ENCODE measurements around the gene GRIN3A. TPM values are rescaled to one million over a fixed set of nuclear protein-coding genes. Genes with fewer than 3 reads are reported as not detected.
A peak's percentile ranks its signal among the peaks of the same experiment; 100 is the strongest.

The GRIN3A gene
- total RNA-seq, 1 experiment from 2014 or later, result not detected

DNA sequence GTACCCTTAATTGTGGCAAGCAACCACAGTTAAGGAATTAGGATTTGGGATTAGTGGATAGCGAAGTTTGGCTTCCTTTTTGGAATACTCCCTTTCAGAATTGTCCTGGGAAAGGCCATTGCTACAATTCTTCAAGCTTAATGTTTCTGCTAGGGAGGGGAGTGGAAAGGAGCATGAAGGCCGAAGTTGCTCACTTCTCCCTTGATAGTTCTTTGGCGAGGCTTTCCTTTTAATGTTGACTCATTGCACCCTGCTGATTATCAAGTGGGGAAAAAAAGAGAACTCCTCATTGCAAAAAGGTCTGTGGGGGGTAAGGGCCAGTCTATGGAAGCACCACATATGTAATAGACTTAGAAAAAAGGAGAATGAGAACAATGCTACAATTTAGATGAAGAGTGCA lies 30.7 kb downstream of the GRIN3A start:
- DNase-seq (ENCODE audit: low read depth), result no peak
- in situ Hi-C loops (cut with HindIII; ENCODE audit: low pct_unique_long_range_greater_than_20kb, low sequenced_read_pairs), result no loop called here

DNA sequence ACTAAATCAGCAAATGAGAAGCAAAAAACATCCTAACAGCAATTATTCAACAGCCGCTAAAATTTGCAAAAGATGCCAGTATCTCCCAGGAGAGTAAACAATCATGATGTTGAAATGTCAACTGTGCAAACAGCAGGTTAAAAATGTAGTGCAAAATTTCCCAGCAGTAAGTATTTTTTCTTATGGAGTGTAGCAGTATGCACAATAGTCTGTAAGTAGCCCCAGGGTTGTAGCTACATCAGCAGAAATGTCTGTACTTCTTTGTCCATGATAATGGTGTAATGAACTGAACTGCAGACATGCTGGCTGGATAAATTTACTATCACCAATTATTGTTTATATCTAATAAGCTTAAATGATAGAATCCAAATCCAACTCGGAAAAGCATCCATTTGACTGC lies 31.4 kb downstream of the GRIN3A start:
- DNase-seq (ENCODE audit: low read depth), result no peak

DNA sequence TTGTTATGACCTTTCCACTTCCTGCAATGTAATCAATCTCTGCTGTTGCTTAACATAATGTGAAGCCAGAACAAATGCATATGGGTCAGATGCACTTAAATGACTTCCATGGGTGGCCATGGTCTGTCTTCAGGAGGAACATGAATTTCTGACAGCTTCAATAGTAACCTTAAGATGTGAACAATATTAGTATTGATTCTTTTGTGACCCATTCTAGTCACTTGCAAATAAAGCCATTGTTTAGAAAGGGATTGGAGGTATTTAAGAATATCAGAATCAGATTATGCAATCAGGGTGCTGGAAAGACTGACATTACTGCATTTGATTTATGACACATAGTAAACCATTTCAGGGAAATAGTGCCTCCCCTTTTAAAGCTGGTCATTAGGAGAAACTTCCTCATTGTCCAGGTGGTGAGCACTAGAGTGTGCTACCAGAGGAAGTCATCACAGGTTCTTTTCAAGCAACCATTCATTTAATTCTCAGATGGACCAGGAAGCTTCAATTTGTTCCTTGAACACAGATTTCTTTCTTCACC lies 32.1 kb downstream of the GRIN3A start:
- no peak for DNase-seq (ENCODE audit: low read depth)
- in situ Hi-C loops (cut with HindIII; ENCODE audit: low pct_unique_long_range_greater_than_20kb, low sequenced_read_pairs), result no loop called here

More for the DNA sequence above, 31.4 kb downstream of the GRIN3A start:
- in situ Hi-C loops (cut with HindIII; ENCODE audit: low pct_unique_long_range_greater_than_20kb, low sequenced_read_pairs), result no loop called here

DNA sequence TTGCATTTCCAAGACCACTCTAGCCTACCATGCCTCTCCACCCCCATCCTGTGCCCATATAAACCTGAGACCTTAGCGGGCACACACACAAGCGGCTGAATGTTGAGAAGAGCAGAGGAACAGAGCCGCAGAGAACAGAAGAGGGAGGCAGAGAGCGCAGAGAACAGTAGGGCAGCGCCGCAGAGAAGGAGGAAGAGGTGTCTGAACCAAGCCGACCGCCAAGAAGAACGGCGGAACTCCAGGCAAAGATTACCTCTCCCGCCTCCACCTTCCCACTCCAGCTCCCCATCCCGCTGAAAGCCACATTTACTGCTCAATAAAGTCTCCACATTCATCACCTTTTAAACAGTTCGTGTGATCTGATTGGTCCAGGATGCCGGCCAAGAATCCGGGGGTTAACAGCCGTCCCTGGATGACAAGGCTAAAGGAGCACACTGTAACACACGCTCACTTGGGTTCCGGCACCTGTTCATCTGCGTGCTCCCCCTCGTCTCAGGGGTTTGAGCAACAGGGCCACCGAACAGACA lies 33.2 kb downstream of the GRIN3A start:
- in situ Hi-C loops (cut with HindIII; ENCODE audit: low pct_unique_long_range_greater_than_20kb, low sequenced_read_pairs), result no loop called here
- DNase-seq (ENCODE audit: low read depth), result peak; percentile 41

DNA sequence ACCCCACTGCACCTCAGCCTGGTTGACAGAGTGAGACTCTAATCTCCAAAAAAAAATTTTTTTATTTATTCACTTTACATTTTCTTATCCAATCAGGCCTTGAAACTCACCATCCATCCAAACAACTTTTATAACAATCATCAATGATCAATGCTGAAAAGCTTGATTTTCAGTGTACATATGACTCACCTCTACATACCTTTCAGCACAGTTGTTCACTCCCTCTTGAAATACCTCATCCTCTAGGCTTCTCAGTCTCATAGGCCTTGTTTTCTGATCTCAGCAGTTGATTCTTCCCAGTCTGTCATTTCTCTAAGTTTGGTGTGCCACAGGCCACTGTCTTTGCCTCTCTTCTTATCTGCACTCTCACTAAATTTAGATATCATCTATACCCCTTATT lies 36.2 kb downstream of the GRIN3A start:
- in situ Hi-C loops (cut with HindIII; ENCODE audit: low pct_unique_long_range_greater_than_20kb, low sequenced_read_pairs), result no loop called here
- no peak for DNase-seq (ENCODE audit: low read depth)

DNA sequence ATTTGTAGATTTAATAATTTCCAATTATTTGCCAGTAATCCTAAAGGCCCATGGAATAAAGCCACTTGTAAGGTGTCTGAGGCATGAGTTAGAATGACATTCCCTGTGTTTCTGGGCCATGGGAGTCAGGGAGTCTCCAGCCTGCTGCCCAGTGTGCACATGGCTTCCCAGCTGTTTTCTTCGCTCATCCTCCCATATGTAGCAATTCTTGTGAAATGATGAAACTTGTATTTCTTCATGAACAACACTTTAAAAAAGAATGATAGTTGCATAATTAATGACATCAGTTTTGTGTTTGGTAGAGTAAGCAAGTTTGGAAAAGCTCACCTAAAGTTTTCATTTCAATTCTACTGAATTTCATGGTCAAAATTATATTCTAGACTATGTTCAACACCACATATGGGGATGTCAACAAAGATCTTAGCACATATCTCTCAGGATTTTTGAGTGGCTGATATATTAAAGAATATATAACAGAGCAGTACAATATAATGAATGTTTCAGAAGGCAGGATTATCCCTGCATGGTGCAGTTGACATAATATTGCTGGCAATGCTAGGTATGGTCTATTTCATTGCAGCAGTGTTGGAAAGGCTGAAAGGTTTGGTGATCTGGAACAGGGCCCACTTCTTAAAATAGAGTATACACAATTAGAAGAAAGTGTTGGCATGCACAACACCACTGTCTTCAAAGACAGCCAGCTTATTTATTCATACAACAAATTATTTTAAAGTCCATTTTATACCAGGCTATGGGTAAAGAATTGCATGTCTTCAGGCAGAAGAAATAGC lies 44.7 kb downstream of the GRIN3A start:
- in situ Hi-C loops (cut with HindIII; ENCODE audit: low pct_unique_long_range_greater_than_20kb, low sequenced_read_pairs), result no loop called here
- DNase-seq (ENCODE audit: low read depth), result no peak

DNA sequence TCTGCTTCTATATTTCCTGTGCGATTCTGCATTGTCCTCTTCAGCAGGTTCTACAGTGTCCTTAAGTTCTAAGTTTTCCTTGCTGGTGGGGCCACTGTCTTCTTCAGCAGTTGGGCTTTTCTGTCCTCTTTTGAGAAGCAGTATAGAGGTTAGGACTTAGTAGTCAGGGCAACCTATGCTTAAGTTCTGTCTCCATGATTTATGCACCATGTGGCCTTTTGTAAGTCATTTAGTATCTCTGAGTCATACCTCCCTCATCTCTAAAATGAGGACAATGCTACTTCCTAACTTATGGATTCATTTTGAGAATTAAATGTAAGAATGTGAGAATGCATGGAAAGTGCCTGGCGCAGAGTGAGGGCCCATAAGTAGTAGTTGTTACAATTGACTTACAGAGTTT lies 46.8 kb downstream of the GRIN3A start:
- in situ Hi-C loops (cut with HindIII; ENCODE audit: low pct_unique_long_range_greater_than_20kb, low sequenced_read_pairs), result no loop called here
- DNase-seq (ENCODE audit: low read depth), result no peak

DNA sequence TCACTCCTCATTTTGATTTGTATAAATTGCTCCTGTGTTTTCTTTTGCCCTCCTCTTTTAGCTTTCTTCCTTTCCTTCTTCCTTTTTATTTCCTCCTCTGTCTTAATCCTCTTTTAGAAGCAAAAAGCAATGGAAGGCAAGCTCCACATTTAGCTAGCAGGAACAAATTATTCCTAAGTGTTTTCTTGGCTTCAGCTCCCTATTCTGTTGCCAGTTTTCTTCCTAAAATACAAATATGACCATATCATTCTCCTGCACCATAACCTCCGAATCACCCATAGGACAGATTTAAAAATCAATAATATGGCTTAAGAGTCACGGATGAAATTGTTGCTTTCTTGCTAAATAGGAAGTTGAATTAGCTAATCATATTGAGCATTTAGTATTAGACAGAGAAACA lies 49.4 kb downstream of the GRIN3A start:
- in situ Hi-C loops (cut with HindIII; ENCODE audit: low pct_unique_long_range_greater_than_20kb, low sequenced_read_pairs), result no loop called here
- DNase-seq (ENCODE audit: low read depth), result no peak

DNA sequence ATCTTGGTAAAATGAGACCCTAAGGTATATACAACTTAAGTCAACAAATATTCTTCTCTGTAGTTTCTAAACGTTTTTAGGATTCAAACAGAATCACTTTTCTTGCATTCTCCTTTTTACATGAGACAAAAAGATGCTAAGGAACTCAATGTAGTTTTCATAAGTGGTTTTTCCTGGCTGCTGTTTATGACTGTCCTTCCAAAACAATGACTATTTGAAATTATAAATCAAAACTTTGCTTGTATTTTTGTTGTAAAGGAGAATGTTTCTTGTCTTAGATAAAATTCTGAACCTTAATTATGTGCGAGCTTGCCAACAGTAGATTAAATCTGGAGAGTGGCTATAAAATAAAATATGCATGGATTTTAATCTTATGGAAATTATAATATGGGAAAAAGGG lies 53.8 kb downstream of the GRIN3A start:
- DNase-seq (ENCODE audit: low read depth), result no peak
- in situ Hi-C loops (cut with HindIII; ENCODE audit: low pct_unique_long_range_greater_than_20kb, low sequenced_read_pairs), result no loop called here

DNA sequence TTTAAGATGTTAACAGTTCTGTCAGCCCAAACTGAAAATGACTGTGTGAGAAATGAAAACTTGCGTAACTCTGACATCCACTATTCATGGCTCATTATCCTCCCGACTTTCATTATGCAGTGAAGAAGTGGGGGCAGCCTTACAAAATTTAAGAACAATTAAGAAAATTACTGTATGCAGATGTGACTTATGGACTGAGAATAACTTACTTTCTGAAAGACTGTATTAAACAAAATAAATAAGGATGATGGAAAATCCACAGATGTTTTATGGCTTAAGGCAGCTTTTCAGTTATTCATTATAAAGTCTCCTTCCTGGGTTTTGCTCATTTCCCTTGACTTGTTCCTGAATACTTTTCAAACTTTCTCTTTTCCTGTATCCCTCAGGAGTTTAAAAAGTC lies 55.2 kb downstream of the GRIN3A start:
- DNase-seq (ENCODE audit: low read depth), result no peak
- in situ Hi-C loops (cut with HindIII; ENCODE audit: low pct_unique_long_range_greater_than_20kb, low sequenced_read_pairs), result no loop called here

DNA sequence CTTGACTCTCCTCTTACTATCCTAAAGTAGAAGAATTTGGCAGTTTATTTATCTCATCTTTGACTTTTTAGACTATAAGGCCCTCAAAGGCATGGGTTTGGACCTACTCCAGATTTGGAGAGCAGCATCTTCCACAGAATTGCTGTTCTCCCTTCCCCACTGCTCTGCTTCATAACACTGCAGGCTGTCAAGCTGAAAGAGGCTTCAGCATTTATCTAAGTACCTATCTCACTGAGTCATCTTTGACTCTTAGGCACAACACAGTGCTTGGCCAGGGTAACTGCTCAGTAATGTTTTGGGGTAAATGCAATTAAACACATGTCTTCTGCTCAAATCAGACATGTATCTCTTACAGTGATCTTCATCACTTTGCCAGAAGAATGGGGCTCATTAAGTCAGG lies 60.6 kb downstream of the GRIN3A start:
- no peak for DNase-seq (ENCODE audit: low read depth)
- in situ Hi-C loops (cut with HindIII; ENCODE audit: low pct_unique_long_range_greater_than_20kb, low sequenced_read_pairs), result no loop called here

DNA sequence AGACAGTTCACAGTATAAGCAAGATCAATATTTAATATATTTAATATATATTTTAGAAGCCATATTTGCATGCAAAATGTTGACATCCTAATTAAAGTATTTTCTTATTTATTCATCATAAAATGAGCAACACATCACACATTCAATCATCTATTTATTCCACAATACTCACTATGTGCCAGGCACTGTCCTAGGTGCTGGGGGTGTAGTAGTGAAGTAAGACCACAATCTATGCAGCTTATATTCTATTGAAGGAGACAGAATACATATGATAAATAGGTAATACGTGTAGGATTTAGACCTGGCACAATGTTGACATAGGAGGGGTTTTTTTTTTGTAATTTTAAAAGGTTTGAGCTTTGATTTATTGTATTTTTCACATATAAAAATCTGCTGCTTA lies 63.1 kb downstream of the GRIN3A start:
- DNase-seq (ENCODE audit: low read depth), result no peak
- in situ Hi-C loops (cut with HindIII; ENCODE audit: low pct_unique_long_range_greater_than_20kb, low sequenced_read_pairs), result no loop called here

DNA sequence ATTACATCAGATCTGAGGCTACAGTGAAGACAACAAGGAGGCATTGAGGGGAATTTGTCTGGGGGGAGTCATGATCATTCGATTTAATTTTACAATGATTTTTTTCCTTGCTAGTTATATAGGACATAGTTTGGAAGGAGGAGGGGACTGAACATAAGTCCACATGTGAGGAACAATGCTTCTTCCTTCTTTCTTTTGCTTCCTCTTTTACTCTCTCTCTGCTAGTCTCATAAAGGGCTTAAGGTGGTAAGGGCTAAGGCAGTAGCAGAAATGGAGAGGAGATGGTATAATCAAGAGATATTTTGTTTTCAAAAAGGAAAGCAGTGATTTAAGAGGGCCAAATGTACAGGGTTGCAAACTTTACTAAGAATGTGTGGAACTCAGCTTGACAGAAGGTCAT lies 64.3 kb downstream of the GRIN3A start:
- in situ Hi-C loops (cut with HindIII; ENCODE audit: low pct_unique_long_range_greater_than_20kb, low sequenced_read_pairs), result no loop called here

DNA sequence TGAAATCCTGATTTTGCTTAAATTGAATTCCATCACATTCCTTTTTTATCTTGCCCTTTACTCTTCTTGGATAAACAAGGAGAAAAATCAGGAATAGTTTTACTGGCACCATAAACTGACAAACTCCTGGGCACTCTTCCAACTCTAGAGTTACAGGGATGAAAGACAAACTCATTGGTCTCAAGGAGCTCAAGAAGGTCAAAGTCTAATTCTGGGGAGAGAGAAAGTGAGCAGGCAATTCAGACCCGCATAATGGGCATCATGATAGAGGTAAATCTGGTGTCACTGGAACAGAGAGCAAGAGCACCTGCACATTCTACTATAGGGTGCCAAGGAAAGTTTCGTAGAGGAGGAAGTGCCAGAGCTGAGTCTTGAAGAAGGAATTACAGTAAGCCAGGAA lies 64.8 kb downstream of the GRIN3A start:
- in situ Hi-C loops (cut with HindIII; ENCODE audit: low pct_unique_long_range_greater_than_20kb, low sequenced_read_pairs), result no loop called here
- no peak for DNase-seq (ENCODE audit: low read depth)

More for the DNA sequence above, 64.3 kb downstream of the GRIN3A start:
- no peak for DNase-seq (ENCODE audit: low read depth)

DNA sequence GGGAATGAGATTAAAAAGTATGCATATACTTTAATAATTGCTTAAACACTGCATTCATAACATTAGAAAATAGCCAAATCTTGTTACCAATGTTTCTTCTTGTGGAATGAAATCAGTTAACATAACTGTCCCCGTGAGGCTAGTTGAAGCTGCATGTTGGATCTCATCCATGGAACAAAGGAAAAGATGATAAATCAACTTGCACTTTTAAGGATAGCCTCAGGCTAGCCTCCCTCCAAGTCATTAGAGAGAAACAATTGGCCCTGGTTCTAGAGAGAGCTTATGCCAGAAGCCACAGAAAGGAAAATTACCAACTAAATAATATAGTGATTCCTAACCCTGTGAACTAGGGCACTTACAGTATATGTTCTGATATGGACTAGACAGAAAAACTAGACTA lies 66.9 kb downstream of the GRIN3A start:
- in situ Hi-C loops (cut with HindIII; ENCODE audit: low pct_unique_long_range_greater_than_20kb, low sequenced_read_pairs), result no loop called here
- no peak for DNase-seq (ENCODE audit: low read depth)

DNA sequence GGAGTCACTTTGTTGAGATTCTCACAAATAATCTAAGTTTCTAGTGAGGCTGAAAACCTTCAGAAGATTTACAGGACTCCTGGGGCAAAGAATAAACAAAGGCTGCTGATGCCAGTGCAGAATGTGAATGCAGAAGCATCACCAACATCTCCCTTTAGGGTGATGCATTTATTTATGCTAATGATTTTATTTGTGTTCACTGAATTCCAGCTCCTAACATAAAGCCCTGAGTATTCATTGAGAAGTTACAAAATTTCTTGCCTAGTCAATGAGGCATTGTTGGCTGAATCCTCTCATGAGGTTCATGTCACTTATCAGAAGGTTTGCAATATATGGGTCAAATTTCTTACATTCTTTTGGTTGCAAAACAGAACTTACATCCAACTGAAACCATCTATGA lies 70.0 kb downstream of the GRIN3A start:
- in situ Hi-C loops (cut with HindIII; ENCODE audit: low pct_unique_long_range_greater_than_20kb, low sequenced_read_pairs), result no loop called here
- DNase-seq (ENCODE audit: low read depth), result no peak

DNA sequence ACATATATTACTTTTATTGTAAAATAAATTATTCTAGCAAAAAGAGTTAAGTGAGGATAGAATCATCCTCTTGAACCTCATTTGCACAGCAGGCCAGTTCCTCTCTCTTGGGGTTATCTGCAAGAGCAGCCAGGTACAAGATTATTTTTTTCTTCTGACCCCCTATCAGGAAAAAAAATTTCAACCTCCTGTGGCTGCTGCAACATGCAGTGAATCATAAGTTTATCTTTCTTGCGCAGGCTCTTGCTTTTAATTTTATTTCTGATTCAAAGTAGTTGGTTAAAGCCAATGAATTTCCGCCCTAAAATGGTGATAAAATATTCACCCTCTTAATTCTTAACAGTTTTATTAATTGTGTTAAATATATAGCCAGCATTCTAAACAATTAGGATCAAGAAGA lies 74.0 kb downstream of the GRIN3A start:
- in situ Hi-C loops (cut with HindIII; ENCODE audit: low pct_unique_long_range_greater_than_20kb, low sequenced_read_pairs), result no loop called here
- no peak for DNase-seq (ENCODE audit: low read depth)

DNA sequence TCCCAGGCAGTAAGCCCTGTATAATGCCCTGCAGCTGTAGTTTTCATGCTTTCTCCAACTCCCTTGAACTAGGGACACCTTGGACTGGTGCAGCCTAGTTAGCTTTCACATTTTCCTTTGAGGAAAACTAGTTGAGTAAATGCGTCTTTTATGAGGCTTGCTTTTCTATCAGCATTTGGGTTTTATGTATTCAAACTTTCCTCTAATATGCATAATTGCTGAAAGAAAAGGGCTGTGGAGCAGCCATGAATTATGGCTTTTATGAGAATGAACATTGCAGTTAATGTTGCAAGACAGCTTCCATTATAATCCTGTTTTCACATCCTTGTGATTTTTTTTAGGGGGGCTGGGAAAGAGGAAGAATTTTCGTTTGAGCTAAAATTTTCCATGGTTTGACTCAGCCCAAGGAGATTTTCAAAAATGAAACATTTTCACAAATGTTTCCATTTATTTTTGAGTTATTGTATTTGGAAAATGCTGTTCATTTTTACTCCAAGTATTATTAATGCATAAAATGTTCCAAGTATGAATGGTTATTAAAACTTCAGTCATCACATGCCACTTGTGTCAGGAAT lies 85.8 kb downstream of the GRIN3A start:
- in situ Hi-C loops (cut with HindIII; ENCODE audit: low pct_unique_long_range_greater_than_20kb, low sequenced_read_pairs), result no loop called here
- DNase-seq (ENCODE audit: low read depth), result no peak

DNA sequence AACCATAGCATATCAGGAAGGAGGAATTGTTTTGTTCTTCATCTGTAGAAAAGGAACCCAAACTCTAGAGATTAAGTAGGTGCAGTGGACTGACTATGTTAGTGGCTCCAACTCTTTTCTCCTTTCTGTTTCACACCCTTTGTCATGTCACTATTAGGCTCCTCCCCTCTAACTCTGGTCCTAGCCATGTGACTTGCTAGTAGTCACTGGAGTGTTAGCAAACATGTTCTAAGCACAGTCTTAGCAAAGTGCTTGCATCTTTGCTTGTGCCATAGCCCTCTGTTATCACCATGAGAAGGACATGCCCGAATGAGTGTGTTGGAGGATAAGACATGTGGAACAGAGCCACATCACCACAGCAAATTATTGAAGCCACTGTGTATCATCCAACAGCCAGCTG lies 88.3 kb downstream of the GRIN3A start:
- in situ Hi-C loops (cut with HindIII; ENCODE audit: low pct_unique_long_range_greater_than_20kb, low sequenced_read_pairs), result no loop called here
- no peak for DNase-seq (ENCODE audit: low read depth)

DNA sequence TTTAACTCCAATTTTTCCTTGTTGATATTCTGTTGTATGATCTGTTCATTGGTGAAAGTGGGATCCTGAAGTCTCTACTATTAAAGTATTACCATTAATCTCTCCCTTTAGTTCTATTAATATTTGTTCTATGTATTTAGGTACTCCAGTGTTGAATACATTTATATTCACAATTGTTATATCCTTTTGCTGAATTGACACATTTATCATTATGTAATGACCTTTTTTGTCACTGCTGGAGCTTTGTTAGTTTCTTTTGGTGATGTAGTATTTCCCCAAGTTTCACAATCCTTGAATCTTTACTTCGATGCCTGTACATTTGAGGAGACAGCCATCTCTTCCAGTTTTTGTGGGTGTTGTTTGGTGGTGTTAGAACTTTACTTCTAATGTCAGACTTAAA lies 90.0 kb downstream of the GRIN3A start:
- DNase-seq (ENCODE audit: low read depth), result no peak
- in situ Hi-C loops (cut with HindIII; ENCODE audit: low pct_unique_long_range_greater_than_20kb, low sequenced_read_pairs), result no loop called here

Measured in Caki2 (cell line).